Right atrium auricular region (tissue), 2 donors: ENCODE results near the gene TAC3. TPM values are rescaled to one million over a fixed set of nuclear protein-coding genes. Genes with fewer than 3 reads are reported as not detected.

Experiments
- DNase-seq: peaks from one replicate; pipeline ENCODE4 v3.0.0-alpha.2; 2019; ENCODE audit warnings: low spot score
- H3K27ac ChIP-seq, 2 donors: fragments of 200-600 bp; sonication (generic); 1 replicate in 1 of 2; 2 replicates in 1 of 2; pipeline ENCODE4 v1.5.1; 2016 to 2019
- H3K27me3 ChIP-seq, 2 donors: fragments of 200-600 bp; sonication (generic); one replicate each; pipeline versions ENCODE4 v1.5.1 to v1.6.0; 2017 to 2019
- H3K36me3 ChIP-seq: fragments of 200-600 bp; sonication (generic); one replicate; pipeline ENCODE4 v1.5.1; 2016
- H3K4me1 ChIP-seq, 2 donors: fragments of 200-600 bp; sonication (generic); one replicate each; pipeline versions ENCODE4 v1.5.1 to v1.6.0; 2017 to 2019
- H3K4me3 ChIP-seq, 2 donors: fragments of 200-600 bp; sonication (generic); 1 replicate in 1 of 2; 2 replicates in 1 of 2; pipeline ENCODE4 v1.5.1; 2017 to 2019; ENCODE audit warnings: mild to moderate bottlenecking in 1 of 2, moderate library complexity in 1 of 2
- H3K9me3 ChIP-seq, 2 donors: fragments of 200-600 bp; sonication (generic); one replicate each; pipeline ENCODE4 v1.5.1; 2019
- total RNA-seq, 2 donors: library from RNA; depleted of rRNA; stranded (reverse); fragments of >200 nt; gene quantifications; one replicate each; pipeline ENCODE4 v1.1.0, GENCODE V29; 2016
- TF ChIP-seq, protein P1 (sequence below), 2 donors: fragments of 200-600 bp; sonication (generic); IDR thresholded peaks; one replicate each; pipeline ENCODE4 v1.5.1; 2019; ENCODE audit warnings: antibody characterized with exemption in 2 of 2

The TAC3 gene
- total RNA-seq, 2 donors from 2014 or later = not detected

DNA sequence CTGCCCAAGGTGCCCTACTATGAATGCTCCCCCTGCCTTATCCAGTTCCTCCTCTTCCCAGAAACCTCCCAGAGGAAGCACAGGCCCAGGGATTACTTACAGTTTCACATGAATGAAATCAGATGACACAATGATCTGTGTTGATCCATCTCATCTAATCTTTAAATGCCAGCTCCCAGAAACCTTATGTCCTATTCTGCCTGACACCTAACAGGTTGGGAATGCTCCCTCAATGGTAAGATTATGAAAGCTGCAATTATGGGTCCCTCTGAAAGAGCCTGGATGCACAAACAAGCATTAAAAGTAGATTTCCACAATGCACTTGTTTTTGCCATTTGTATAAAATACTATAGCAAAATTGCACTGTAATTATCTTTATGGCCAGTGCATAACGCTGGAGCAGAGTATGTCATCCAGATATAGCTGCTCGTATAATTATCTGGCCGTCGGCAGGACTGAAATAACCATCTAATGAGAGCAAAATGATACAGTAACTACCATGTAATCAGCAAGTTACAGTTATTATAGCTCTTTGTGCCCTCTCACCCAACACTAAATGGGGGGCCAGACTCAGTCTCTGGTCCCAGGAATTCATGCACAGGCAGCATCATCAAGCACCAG lies 5.6 kb downstream of the TAC3 start:
- Histone ChIP-seq H3K27ac (no peak overlapping the region), H3K27me3 (no peaks in the 10 kb centered on the region), H3K9me3 (no peaks in the 10 kb centered on the region), H3K4me3 (no peak overlapping the region), H3K36me3 (no peaks in the 10 kb centered on the region), H3K4me1 (peaks cover 0 to 9% of the 10 kb centered on the region in 2 donors)
- TF ChIP-seq, protein P1, sequence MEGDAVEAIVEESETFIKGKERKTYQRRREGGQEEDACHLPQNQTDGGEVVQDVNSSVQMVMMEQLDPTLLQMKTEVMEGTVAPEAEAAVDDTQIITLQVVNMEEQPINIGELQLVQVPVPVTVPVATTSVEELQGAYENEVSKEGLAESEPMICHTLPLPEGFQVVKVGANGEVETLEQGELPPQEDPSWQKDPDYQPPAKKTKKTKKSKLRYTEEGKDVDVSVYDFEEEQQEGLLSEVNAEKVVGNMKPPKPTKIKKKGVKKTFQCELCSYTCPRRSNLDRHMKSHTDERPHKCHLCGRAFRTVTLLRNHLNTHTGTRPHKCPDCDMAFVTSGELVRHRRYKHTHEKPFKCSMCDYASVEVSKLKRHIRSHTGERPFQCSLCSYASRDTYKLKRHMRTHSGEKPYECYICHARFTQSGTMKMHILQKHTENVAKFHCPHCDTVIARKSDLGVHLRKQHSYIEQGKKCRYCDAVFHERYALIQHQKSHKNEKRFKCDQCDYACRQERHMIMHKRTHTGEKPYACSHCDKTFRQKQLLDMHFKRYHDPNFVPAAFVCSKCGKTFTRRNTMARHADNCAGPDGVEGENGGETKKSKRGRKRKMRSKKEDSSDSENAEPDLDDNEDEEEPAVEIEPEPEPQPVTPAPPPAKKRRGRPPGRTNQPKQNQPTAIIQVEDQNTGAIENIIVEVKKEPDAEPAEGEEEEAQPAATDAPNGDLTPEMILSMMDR (IDR thresholded peaks at IDR 0.05) = no peak
- no peak for DNase-seq

DNA sequence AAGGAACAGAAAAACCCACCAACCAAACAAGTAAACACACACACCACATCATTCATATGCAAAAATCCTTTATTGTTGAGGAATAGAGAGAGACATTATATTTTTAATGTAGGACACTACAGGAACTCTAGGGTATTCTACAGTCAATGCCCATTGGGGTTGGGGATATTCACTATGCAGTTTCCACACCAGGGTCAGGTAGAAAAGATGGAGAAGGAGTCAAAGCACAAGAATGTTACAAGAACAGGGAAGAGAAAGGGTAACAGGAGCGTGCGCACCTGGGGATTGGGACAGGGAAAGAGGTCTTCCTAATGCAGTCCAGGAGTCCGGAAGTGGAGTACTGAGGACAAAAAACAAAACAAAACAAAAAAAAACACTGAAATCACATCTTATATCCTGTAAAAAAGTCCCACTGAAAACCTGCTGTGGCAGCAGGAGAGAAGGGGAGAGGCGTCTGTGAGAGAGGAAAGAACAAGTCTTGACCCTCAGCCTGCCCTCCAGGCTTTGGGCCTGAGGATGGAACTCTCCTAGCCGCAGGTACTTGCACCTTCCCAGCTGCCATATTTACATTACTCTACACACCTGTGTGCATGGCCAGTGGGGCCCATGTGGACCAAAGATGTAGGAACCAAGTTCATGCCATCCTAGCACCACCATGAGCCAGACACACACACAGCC lies 6.2 kb downstream of the TAC3 start:
- Histone ChIP-seq H3K27ac (no peak overlapping the region), H3K36me3 (no peaks in the 10 kb centered on the region), H3K4me1 (peaks cover 0 to 16% of the 10 kb centered on the region in 2 donors), H3K4me3 (no peak overlapping the region), H3K27me3 (no peaks in the 10 kb centered on the region), H3K9me3 (no peaks in the 10 kb centered on the region)
- DNase-seq = no peak
- TF ChIP-seq, protein P1 (IDR thresholded peaks at IDR 0.05) = no peak

DNA sequence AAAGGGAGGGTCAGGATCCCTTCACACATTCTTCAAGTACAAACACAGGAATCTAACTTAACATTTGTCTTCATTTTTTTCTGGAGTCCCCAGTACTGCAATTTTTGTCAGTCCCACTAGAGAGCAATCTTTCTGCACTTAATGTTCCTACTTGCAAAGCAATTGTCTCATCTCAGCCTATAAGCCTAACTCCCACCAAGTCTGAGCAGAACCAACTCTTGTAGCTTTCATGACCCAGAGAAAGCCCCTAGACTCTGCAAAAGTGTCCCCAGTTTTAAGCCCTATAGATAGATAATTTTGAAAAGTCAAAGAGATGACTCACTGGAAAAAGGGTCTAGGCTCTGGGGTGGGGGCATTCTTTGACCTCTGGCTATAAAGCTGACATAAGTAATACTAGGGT lies 8.2 kb downstream of the TAC3 start:
- Histone ChIP-seq H3K27me3 (no peaks in the 10 kb centered on the region), H3K36me3 (peaks cover 13% of the 10 kb centered on the region), H3K9me3 (no peaks in the 10 kb centered on the region), H3K4me3 (no peak overlapping the region), H3K27ac (no peak overlapping the region), H3K4me1 (peaks cover 0 to 22% of the 10 kb centered on the region in 2 donors)
- DNase-seq = no peak
- TF ChIP-seq, protein P1 (IDR thresholded peaks at IDR 0.05) = peak; percentile 26 to 58

DNA sequence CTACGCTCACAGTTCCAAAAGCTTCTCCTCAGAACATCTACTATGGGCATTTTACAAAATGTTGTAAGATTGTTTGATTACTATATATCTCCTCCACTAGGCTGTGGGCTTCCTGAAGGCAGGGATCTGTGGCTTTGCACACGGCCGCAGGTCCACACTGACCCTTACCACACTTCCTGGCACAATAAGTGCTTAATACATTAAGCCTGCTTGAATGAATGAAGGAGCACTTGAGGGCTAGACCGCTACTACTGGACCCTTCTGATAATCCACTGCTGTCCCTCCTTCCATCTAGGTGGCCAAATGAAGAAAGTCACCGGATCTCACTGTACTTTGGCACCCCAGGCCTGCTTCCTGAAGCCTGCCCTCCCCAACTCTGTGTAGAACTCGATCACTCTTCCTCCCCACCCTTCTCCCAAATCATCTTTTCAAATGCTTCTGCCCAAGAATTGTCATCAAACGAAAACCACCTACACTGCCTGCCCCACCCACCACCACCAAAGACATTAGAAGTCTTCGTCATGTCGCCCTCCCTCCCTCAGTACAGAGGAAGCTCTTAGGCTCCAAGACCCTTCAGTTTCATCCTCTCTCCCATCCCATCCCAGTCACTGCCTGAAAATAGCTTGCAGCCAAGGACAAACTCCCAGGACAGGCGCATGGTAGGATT lies 9.4 kb downstream of the TAC3 start:
- Histone ChIP-seq H3K27me3 (no peaks in the 10 kb centered on the region), H3K4me3 (peak overlapping the region; percentile 90 to 96), H3K9me3 (no peaks in the 10 kb centered on the region), H3K4me1 (peaks cover 0 to 25% of the 10 kb centered on the region in 2 donors), H3K36me3 (peaks cover 26% of the 10 kb centered on the region), H3K27ac (peak overlapping the region in 1 of 2 donors; percentile 41)
- DNase-seq = no peak
- TF ChIP-seq, protein P1 (IDR thresholded peaks at IDR 0.05) = peak in 1 of 2 donors; percentile 9

DNA sequence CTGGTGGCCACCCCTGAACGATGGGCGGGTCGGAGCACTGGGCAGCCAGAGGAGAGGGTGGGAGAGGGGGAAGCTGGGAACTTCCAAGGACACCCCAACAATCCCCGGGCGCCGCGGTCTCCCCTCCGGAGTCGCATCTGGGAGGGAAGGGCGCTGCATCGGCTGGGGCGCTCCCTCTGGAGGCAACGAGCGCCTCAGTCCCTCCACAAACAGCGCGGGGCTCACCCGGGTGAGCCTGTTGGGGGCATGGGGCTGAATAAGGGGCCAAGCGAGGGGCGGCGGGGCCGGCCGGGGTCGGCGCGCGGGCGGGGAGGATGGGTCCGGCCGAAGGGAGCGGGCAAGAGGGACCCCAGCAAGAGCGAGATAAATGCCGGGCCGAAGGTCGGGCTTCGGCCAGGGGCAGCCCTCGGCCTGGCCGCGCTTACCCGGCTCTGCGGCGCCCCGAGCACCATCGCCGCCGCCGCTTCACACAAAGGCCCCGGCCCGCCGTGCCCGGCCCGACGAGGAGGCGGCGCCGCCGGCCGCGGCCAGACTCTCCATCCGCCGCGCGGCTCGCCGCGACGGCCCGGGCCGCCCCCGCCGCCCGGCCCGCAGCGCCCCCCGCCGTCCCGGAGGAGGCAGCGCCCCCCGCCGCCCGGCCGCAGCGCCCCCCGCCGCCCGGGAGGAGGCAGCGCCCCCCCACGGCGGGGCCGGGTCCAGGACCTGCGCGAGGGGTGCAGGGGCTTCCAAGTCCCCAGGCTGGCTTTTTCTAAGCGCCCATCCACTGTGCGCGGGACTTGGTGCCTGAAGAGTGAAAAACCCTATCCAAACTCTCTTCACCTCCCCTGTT lies 10.1 kb downstream of the TAC3 start, which contains the start of gene ZBTB39:
Gene ZBTB39 (minus strand): TSS at position 567 of the 829 bp plus-strand sequence. CDS start 1,629 bp downstream, outside the sequence.
- H3K27ac ChIP-seq = peak within 1 kb of the TSS; percentile 78 to 87
- TF ChIP-seq, protein P1 (IDR thresholded peaks at IDR 0.05) = peak; percentile 57 to 67
- no peaks in the 10 kb centered on the region for H3K27me3 ChIP-seq
- H3K4me3 ChIP-seq = peak within 1 kb of the TSS; percentile 90 to 96
- no peaks in the 10 kb centered on the region for H3K9me3 ChIP-seq
- peaks cover 0 to 32% of the 10 kb centered on the region in 2 donors for H3K4me1 ChIP-seq
- H3K36me3 ChIP-seq = peaks cover 29% of the 10 kb centered on the region
- DNase-seq = no peak
